Bronchial epithelial cell (primary cell): ENCODE data around the gene SLC28A1. TPM values are rescaled to one million over a fixed set of nuclear protein-coding genes. Genes with fewer than 3 reads are reported as not detected.

ENCODE experiments used
- DNase-seq: peaks from one replicate; pipeline ENCODE4 v3.0.0-alpha.2; 2010; ENCODE audit warnings: low read depth
- FAIRE-seq: peaks from 2 replicates; lab custom pipeline; 2011; peaks lifted over from hg19 to GRCh38; lab: Jason Lieb, UNC
- H3K27me3 ChIP-seq: 2 replicates; pipeline ENCODE4 v1.5.1; 2011; ENCODE audit warnings: low read length; ENCODE audit not compliant: control insufficient read depth, insufficient read depth
- H3K36me3 ChIP-seq: 2 replicates; pipeline ENCODE4 v1.5.1; 2011; ENCODE audit warnings: low read length; ENCODE audit not compliant: control insufficient read depth, insufficient read depth
- H3K4me3 ChIP-seq: 2 replicates; pipeline ENCODE4 v1.5.1; 2011; ENCODE audit warnings: mild to moderate bottlenecking, low read depth, low read length, control low read depth
- total RNA-seq: library from RNA; depleted of rRNA; stranded (reverse); fragments of >200 nt; gene quantifications from 2 replicates; pipeline ENCODE4 v1.2.1, GENCODE V29; 2014
- TF ChIP-seq, protein P1 (sequence below): IDR thresholded peaks from 2 replicates; pipeline ENCODE4 v1.5.1; 2011; ENCODE audit warnings: mild to moderate bottlenecking, moderate library complexity, low read length, control low read depth, inconsistent platforms; ENCODE audit not compliant: insufficient read depth, severe bottlenecking

SLC28A1 gene
- total RNA-seq, 1 donor from 2014 or later: not detected

DNA sequence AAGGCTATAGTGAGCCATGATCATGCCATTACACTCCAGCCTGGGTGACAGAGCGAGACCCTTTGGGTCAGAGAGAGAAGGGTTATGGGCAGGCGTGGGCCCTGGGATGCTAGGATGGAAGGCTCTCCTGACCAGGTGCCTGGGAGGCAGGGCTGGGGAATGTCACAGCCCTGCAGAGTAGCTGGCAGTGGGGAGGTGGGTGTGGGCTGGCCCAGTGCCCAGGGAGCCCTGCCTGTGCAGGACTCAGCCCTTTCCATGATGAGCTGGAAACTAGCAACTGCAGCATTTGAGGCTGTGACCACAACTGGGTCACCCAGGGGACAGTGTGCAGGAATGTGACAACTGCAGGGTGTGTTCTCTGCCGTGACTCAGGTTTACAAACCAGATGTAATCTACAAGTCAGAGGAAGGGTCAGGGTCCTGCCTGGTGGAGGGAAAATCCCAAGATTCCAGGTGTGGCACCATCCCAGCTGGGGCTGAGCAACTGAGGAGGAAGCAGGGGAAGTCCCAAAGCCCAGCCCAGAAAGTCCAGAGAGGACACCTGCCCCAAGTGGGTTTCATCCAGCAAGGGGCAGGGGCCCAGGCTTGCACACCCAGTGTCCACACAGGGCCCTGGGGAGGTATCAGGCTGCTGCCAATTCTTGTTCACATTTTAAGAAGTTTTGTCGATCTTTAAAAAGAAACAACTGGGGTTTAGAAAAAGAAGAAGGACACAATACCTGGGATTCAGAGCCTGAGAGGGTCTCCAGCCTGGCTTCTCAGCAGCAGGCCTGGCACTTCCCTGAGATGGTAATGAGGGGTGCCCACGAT, 45.5 kb downstream of the SLC28A1 start:
- no peak for FAIRE-seq
- TF ChIP-seq, protein P1, sequence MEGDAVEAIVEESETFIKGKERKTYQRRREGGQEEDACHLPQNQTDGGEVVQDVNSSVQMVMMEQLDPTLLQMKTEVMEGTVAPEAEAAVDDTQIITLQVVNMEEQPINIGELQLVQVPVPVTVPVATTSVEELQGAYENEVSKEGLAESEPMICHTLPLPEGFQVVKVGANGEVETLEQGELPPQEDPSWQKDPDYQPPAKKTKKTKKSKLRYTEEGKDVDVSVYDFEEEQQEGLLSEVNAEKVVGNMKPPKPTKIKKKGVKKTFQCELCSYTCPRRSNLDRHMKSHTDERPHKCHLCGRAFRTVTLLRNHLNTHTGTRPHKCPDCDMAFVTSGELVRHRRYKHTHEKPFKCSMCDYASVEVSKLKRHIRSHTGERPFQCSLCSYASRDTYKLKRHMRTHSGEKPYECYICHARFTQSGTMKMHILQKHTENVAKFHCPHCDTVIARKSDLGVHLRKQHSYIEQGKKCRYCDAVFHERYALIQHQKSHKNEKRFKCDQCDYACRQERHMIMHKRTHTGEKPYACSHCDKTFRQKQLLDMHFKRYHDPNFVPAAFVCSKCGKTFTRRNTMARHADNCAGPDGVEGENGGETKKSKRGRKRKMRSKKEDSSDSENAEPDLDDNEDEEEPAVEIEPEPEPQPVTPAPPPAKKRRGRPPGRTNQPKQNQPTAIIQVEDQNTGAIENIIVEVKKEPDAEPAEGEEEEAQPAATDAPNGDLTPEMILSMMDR: no peak
- DNase-seq: peak; percentile 82
- H3K4me3 ChIP-seq: no peak overlapping the region
- no peaks in the 10 kb centered on the region for H3K36me3 ChIP-seq
- no peaks in the 10 kb centered on the region for H3K27me3 ChIP-seq

DNA sequence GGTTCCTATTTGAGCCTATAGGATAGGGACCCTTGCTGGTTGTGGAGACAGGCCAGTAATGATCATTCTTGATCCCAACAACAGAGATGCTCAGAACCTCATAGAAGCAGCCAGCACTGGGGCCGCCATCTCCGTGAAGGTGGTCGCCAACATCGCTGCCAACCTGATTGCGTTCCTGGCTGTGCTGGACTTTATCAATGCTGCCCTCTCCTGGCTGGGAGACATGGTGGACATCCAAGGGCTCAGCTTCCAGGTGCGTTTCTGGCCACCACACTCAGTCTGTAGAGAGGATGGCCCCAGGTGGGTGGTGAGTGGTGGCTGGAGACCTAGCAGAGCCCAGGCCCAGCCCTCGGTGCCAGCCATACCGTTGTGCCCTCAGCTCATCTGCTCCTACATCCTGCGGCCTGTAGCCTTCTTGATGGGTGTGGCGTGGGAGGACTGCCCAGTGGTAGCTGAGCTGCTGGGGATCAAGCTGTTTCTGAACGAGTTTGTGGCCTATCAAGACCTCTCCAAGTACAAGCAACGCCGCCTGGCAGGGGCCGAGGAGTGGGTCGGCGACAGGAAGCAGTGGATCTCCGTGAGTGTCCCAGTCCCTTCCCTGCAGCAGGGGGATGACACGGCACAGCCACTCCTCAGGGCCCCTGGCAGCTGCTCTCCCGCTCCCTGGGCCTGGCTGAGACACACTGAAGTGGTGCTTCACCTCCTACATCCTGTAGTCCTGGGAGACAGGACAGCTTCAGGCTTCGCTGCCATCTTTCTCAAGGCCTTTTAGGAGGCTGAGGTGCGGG, 50.7 kb downstream of the SLC28A1 start:
- Histone ChIP-seq H3K36me3 (no peaks in the 10 kb centered on the region), H3K27me3 (no peaks in the 10 kb centered on the region), H3K4me3 (no peak overlapping the region)
- TF ChIP-seq, protein P1: peak; percentile 13
- FAIRE-seq (no peak), DNase-seq (no peak)

DNA sequence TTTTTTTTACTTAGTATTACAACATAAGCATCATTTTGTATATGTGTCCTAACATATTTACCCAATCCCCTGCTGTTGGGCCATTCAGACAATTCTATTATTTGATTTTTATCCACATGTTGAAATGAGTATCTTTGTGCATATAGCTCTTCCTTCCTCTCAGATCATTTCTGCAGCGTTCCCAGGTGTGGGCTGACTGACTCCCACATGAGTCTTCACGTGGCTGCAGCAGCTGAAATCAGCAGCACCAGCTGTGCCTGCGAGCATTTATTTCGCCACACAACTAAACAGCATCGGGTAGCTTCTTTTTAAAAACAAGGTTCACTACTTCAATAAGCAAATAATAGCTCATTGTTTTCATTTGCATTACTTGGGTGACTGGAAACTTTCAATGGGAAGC, 52.7 kb downstream of the SLC28A1 start:
- Histone ChIP-seq H3K27me3 (no peaks in the 10 kb centered on the region), H3K4me3 (no peak overlapping the region), H3K36me3 (no peaks in the 10 kb centered on the region)
- TF ChIP-seq, protein P1: no peak
- FAIRE-seq: no peak
- no peak for DNase-seq

DNA sequence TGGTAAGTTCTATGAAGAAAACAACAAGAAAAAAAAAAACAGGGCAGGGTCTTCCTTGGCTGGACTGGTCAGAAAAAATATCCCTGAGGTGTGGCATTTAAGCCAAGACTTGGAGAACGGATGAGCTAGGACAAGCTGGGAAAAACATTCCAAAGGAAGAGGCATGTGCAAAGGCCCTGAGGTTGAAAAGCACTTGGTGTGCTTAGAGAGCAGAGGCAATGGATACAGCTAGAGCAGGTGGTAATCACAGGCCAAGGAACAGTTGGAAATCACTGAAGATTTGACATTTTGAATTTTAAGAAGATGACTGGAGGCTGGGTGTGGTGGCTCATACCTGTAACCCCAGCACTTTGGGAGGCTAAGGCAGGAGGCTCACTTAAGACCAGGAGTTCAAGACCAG, 54.3 kb downstream of the SLC28A1 start:
- no peak for FAIRE-seq
- no peak for DNase-seq

DNA sequence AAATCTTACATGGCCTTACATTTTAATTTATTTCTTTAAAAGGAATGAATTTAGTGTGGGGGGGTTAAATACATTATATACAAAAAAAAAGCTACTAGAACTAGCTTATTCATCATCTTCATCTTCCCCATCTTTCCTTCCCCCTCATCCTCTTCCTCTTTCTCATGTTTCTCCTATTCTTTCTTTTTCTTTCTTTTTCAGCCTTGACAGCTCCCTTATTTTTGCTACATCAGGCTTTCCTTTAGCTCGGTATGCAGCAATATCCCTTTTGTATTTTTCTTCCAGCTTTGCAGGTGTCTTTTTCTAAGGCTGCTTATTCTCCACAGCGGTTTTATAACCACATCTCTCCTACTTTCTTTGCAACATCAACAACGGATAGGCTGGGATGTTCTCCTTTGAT, 55.9 kb downstream of the SLC28A1 start:
- no peak overlapping the region for H3K4me3 ChIP-seq
- DNase-seq: no peak
- no peaks in the 10 kb centered on the region for H3K27me3 ChIP-seq
- TF ChIP-seq, protein P1: no peak
- no peaks in the 10 kb centered on the region for H3K36me3 ChIP-seq
- FAIRE-seq: no peak

More for the DNA sequence above, 54.3 kb downstream of the SLC28A1 start:
- Histone ChIP-seq H3K4me3 (no peak overlapping the region), H3K36me3 (no peaks in the 10 kb centered on the region), H3K27me3 (no peaks in the 10 kb centered on the region)
- TF ChIP-seq, protein P1: no peak
